ENCODE results near the gene YWHAB. TPM values are rescaled to one million over a fixed set of nuclear protein-coding genes. Genes with fewer than 3 reads are reported as not detected.
A peak's percentile ranks its signal among the peaks of the same experiment; 100 is the strongest.

Gene YWHAB
- total and polyA plus RNA-seq, 2 donors (not counting 1 experiment from before 2014, with no cell fraction given) = 89.7 to 321 TPM

- H3K27ac ChIP-seq (ENCODE audit: insufficient read depth, low read length) = no peak overlapping the region
- no peak overlapping the region for H3K4me2 ChIP-seq (ENCODE audit: extremely low read depth, insufficient read depth, low read length)
- no peak for DNase-seq (ENCODE audit: low read depth in 2 of 2)
- peaks cover 97% of the 10 kb centered on the region for H3K79me2 ChIP-seq (ENCODE audit: control insufficient read depth, insufficient read depth, low read length)
- no peaks in the 10 kb centered on the region for H3K27me3 ChIP-seq (ENCODE audit: control insufficient read depth, insufficient read depth, low read length)
- no peak overlapping the region for H2AFZ ChIP-seq (ENCODE audit: low read length)
- H3K9me3 ChIP-seq (ENCODE audit: control insufficient read depth, insufficient read depth, low read depth, low read length) = no peaks in the 10 kb centered on the region
- H3K4me3 ChIP-seq (replicated peaks in 1 of 4; ENCODE audit: control extremely low read depth in 1 of 4, insufficient read depth in 1 of 4, low read depth in 3 of 4, low read length in 4 of 4) = no peak overlapping the region
- peaks cover 16% of the 10 kb centered on the region for H4K20me1 ChIP-seq (ENCODE audit: control insufficient read depth, extremely low read depth, insufficient read depth, low read length)
- peaks cover 4% of the 10 kb centered on the region for H3K36me3 ChIP-seq (ENCODE audit: control insufficient read depth, insufficient read depth, low read length)
- TF ChIP-seq EZH2 (IDR thresholded peaks at IDR 0.05; ENCODE audit: low read length, missing control alignments) (no peak), CTCF (conservative IDR thresholded peaks at IDR 0.05 in 1 of 2, IDR thresholded peaks at IDR 0.05 in 1 of 2; ENCODE audit: low read depth in 1 of 2, low read length in 2 of 2) (no peak)
- no peak overlapping the region for H3K9ac ChIP-seq (ENCODE audit: insufficient read depth, low read length)
- H3K4me1 ChIP-seq (ENCODE audit: control insufficient read depth, extremely low read depth, insufficient read depth, low read length) = peaks cover 4% of the 10 kb centered on the region
These were observed 6.3 kb downstream of the YWHAB start for GRCh38 chr20:44891826-44892225.

- H3K4me1 ChIP-seq (ENCODE audit: control insufficient read depth, extremely low read depth, insufficient read depth, low read length) = peaks cover 4% of the 10 kb centered on the region
- peaks cover 97% of the 10 kb centered on the region for H3K79me2 ChIP-seq (ENCODE audit: control insufficient read depth, insufficient read depth, low read length)
- H3K4me2 ChIP-seq (ENCODE audit: extremely low read depth, insufficient read depth, low read length) = no peak overlapping the region
- H3K9me3 ChIP-seq (ENCODE audit: control insufficient read depth, insufficient read depth, low read depth, low read length) = no peaks in the 10 kb centered on the region
- H2AFZ ChIP-seq (ENCODE audit: low read length) = no peak overlapping the region
- H3K27me3 ChIP-seq (ENCODE audit: control insufficient read depth, insufficient read depth, low read length) = no peaks in the 10 kb centered on the region
- H3K36me3 ChIP-seq (ENCODE audit: control insufficient read depth, insufficient read depth, low read length) = peaks cover 2% of the 10 kb centered on the region
- H3K4me3 ChIP-seq (replicated peaks in 1 of 4; ENCODE audit: control extremely low read depth in 1 of 4, insufficient read depth in 1 of 4, low read depth in 3 of 4, low read length in 4 of 4) = no peak overlapping the region
- no peak overlapping the region for H3K9ac ChIP-seq (ENCODE audit: insufficient read depth, low read length)
- H3K27ac ChIP-seq (ENCODE audit: insufficient read depth, low read length) = no peak overlapping the region
- TF ChIP-seq EZH2 (IDR thresholded peaks at IDR 0.05; ENCODE audit: low read length, missing control alignments) (no peak), CTCF (conservative IDR thresholded peaks at IDR 0.05 in 1 of 2, IDR thresholded peaks at IDR 0.05 in 1 of 2; ENCODE audit: low read depth in 1 of 2, low read length in 2 of 2) (no peak)
- DNase-seq (ENCODE audit: low read depth in 2 of 2) = no peak
- peaks cover 12% of the 10 kb centered on the region for H4K20me1 ChIP-seq (ENCODE audit: control insufficient read depth, extremely low read depth, insufficient read depth, low read length)
These were observed 9.5 kb downstream of the YWHAB start for GRCh38 chr20:44894959-44895358.

GRCh38 chr20:44896583-44896982 lies 11.1 kb downstream of the YWHAB start:
- H3K27ac ChIP-seq (ENCODE audit: insufficient read depth, low read length) = no peak overlapping the region
- TF ChIP-seq EZH2 (IDR thresholded peaks at IDR 0.05; ENCODE audit: low read length, missing control alignments) = no peak
- peaks cover 12% of the 10 kb centered on the region for H4K20me1 ChIP-seq (ENCODE audit: control insufficient read depth, extremely low read depth, insufficient read depth, low read length)
- DNase-seq (ENCODE audit: low read depth in 2 of 2) = peak in 1 of 2 donors; percentile 45
- no peak overlapping the region for H3K4me3 ChIP-seq (replicated peaks in 1 of 4; ENCODE audit: control extremely low read depth in 1 of 4, insufficient read depth in 1 of 4, low read depth in 3 of 4, low read length in 4 of 4)
- no peaks in the 10 kb centered on the region for H3K27me3 ChIP-seq (ENCODE audit: control insufficient read depth, insufficient read depth, low read length)
- no peak overlapping the region for H2AFZ ChIP-seq (ENCODE audit: low read length)
- H3K79me2 ChIP-seq (ENCODE audit: control insufficient read depth, insufficient read depth, low read length) = peaks cover 98% of the 10 kb centered on the region
- no peak overlapping the region for H3K9ac ChIP-seq (ENCODE audit: insufficient read depth, low read length)
- H3K4me1 ChIP-seq (ENCODE audit: control insufficient read depth, extremely low read depth, insufficient read depth, low read length) = peaks cover 4% of the 10 kb centered on the region
- H3K9me3 ChIP-seq (ENCODE audit: control insufficient read depth, insufficient read depth, low read depth, low read length) = no peaks in the 10 kb centered on the region
- H3K4me2 ChIP-seq (ENCODE audit: extremely low read depth, insufficient read depth, low read length) = no peak overlapping the region
- peaks cover 2% of the 10 kb centered on the region for H3K36me3 ChIP-seq (ENCODE audit: control insufficient read depth, insufficient read depth, low read length)

All from fibroblast of lung (primary cell).